Stimulated activated CD4-positive, alpha-beta T cell treated with anti-CD3 and anti-CD28 coated beads, Interleukin-1b, Interleukin-23, amount 100 ng/mL, for 4 hours (primary cell): ENCODE results near the gene CEP164.

Experiments
- DNase-seq, 2 donors: peaks; one replicate each; pipeline ENCODE4 v3.0.0-alpha.2; 2020; ENCODE audit warnings: low read depth in 2 of 2

Gene CEP164

GRCh38 chr11:117420598-117420997 lies 92.9 kb downstream of the CEP164 start:
- DNase-seq, result no peak

GRCh38 chr11:117421041-117421440 lies 93.4 kb downstream of the CEP164 start:
- DNase-seq, result no peak

GRCh38 chr11:117421476-117421875 lies 93.8 kb downstream of the CEP164 start:
- no peak for DNase-seq

- no peak for DNase-seq
Observed at GRCh38 chr11:117423046-117423575, 95.5 kb downstream of the CEP164 start.

- no peak for DNase-seq
Observed at GRCh38 chr11:117424781-117425180, 97.1 kb downstream of the CEP164 start.

DNA sequence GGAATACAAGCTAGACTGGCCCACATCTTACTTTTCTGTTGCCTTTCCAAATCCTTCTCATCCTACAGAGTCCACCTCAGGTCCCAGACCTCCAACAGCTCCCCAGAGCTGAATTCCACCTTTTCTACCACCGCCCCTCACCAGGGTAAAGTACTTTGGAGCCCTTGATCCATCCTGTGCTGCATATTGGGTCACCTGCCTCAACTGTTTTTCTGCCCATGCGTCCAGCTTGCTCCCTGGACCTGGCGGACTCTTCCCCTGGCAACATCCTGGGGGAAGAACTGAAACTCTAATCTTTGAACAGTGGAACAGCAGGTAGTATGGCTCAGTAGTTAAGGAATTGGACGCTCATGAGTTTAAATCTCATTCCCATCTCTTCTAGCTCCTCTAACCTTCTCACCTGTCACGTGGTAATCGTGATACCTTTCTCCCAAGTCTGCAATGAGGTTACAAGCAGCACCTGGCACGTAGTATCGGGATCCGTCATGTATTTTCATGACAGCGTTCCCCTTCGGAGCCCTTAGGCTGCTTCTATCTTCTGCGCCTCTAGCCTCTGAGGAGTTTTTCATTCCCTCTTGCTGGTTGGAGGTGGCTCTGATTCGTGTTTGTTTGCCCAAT lies 98.1 kb downstream of the CEP164 start:
- no peak for DNase-seq

- peak; percentile 66 to 69 for DNase-seq
Observed at GRCh38 chr11:117426297-117426685, 98.6 kb downstream of the CEP164 start.

DNA sequence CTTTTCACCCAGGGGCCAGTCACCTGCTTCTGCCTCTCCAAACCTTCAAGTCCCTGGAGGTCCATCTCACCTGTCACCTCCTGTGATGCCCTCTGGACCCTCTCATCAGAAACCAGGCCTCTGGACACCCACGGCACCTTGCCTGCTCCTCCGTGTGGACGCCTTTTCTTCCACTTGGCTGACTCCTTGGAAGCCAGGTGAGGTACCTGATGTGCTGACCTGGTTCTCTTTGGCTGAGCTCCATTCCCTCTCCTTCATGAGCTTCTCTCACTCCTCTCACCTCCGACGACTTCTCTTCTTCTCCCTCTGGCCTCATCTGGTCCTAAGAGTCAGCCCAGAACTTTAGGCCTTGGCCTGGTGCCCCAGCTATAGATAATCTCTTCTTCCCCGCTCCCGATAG lies 99.3 kb downstream of the CEP164 start:
- no peak for DNase-seq

- no peak for DNase-seq
Observed at GRCh38 chr11:117427356-117427874, 99.8 kb downstream of the CEP164 start.

DNA sequence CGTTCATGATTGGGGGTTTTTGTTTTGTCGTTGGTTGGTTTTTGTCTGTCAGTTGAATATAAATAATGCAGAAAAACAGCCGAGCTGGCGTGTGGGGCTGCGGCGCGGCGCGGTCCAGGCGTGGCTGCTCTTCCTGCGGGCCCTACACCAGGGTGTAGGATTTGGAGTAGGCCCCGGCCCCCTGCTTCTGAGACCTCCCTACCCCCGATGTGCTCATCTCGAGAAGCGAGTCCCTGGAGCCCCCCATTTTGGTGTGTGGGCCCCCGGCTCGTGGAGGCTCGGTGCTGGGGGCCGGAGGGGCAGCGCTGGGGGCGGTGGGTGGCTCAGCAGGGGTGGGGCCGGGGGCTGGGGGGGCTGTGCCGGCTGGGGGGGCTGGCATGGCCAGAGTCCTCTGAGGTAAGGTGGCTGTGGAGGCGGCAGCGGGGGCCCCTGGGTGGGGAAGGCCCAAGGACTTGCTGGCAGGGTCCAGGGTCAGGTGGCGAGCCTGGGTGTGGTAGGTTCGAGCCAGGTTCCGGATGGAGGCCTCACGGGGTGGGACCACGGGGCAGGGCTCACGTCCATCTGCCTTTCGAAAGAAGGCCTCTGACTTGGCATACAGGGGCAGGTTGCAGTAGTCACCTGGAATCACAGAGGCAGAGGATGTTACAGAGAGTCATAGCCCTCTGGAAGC lies 100.7 kb downstream of the CEP164 start:
- no peak for DNase-seq

- DNase-seq, result no peak
Observed at GRCh38 chr11:117428856-117429229, 101.2 kb downstream of the CEP164 start.

- DNase-seq, result no peak
Observed at GRCh38 chr11:117430293-117430955, 102.8 kb downstream of the CEP164 start.

DNA sequence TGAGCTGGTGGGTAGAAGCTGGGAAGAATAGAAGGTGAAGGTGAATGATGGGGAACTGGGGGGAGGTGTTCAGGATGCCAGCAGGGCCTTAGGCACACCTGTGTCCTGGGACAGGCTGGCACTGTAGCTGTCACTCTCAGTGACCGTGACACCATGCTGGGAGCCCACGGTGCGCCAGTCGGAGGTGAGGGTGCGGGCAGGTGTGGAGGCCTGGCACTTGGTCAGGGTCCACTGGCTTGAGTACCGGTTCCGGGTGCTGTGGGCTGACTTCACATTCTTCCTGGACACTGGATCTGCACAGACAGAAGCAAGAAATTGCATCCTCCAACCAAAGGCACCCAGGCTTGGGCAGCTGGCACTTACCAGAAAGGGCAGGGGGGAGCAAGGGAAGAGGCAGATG lies 103.8 kb downstream of the CEP164 start:
- DNase-seq, result no peak

- no peak for DNase-seq
Observed at GRCh38 chr11:117433717-117434116, 106.1 kb downstream of the CEP164 start.

DNA sequence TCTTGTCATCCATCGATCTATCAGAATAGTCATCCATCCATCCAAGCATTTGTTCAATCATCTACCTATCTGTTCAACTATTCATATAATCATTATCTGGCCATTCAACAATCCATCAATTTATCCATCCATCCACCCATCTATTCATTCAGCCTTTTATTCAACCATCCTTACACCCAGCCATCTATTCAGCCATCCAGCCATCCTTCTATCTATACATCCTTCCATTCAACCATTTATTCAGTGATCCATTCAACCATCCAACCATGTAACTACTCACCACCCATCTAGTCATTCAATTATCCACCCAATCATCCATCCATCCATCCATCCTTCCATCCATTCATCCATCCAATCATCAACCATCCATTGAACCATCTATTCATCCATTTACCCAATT lies 106.8 kb downstream of the CEP164 start:
- DNase-seq, result no peak

- no peak for DNase-seq
Observed at GRCh38 chr11:117435326-117435725, 107.7 kb downstream of the CEP164 start.

GRCh38 chr11:117437041-117437790 lies 109.6 kb downstream of the CEP164 start:
- DNase-seq, result no peak

GRCh38 chr11:117437791-117438130 lies 110.1 kb downstream of the CEP164 start:
- no peak for DNase-seq

DNA sequence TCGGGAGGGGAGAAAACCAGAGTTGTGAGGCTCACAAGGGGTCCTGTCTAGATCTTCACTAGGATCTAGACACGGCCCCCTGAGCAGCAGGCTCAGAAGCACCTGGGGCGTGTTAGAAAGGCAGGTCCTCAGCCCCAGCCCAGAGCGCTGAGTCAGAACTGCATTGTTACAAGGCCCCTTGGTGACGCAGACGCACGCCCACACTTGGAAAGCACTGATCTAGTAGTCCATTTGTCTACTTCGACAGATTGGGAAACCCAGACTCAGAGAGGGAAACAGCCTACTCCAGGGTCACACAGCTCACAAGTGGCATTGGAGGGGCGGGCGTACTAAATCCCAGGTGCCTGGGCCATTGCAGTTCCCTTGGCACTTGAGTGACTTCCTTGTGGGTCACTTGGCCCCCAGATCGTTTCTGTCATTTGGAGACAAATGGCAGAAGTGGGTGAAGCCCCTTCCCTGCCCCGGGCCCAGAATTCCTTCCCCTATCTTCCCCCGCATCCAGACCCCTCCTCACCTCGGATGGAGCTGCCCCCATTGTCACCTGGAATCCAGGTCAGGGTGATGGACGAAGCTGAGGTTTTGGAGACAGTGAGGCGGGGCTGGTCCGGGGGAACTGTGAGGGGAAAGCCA lies 110.8 kb downstream of the CEP164 start:
- DNase-seq, result no peak

DNA sequence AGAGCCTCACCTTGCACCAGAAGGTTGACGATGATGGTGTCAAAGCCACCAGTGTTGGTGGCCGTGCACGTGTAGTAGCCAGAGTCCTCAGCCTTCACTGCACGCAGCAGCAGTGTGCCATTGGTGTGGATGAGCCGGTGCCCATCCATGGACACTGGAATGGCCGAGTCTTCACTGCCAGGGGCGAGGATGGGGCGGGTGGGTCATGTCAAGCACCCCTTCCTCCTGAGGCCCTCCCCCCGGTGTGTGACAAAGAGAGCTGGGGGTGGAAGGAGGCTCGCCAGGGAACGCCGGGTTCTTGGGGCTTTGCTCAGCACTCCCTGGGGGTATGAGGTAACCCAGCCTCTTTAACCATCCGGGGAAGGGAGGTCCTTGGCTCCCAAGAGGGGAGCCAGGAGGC lies 111.6 kb downstream of the CEP164 start:
- no peak for DNase-seq

DNA sequence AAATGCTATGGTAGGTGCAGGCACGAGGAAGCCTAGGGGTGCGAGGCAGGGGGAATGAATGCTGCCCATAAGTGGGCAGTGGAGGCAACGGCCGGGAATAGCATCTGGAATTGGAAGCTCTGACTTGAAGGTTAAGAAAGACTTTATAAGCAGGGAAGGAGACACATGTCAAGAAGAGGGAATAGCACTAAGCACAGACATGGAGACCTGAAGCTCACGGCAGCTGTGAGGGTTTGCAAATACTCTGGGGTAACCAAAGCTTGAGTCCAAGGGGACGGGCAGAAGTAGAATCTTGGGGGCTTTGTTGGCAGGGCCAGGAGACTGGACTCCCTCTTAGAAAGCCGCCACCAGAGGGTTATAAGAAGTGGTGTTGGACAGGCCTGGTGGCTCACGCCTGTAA lies 112.6 kb downstream of the CEP164 start:
- no peak for DNase-seq
